IMR-90 (cell line): Measurements from ENCODE around the gene AMOTL1.

Experiments used
- BHLHE40 ChIP-seq: fragments of 150-350 bp; IDR thresholded peaks from 2 replicates; pipeline ENCODE4 v1.6.1; 2016; ENCODE audit warnings: mild to moderate bottlenecking, low read depth, low read length
- CEBPB ChIP-seq: IDR thresholded peaks from 2 replicates; pipeline ENCODE4 v1.6.1; 2012; ENCODE audit warnings: low read depth, low read length, improper control_type of control experiment
- MXI1 ChIP-seq: IDR thresholded peaks from 2 replicates; pipeline ENCODE4 v1.6.1; 2012; ENCODE audit warnings: low read depth, mild to moderate bottlenecking, low read length, moderate library complexity, borderline replicate concordance
- POLR2A ChIP-seq: IDR thresholded peaks from 2 replicates; pipeline ENCODE4 v1.6.1; 2012; ENCODE audit warnings: mild to moderate bottlenecking, low read depth, low read length
- RAD21 ChIP-seq: IDR thresholded peaks from 2 replicates; pipeline ENCODE4 v1.6.1; 2012; ENCODE audit warnings: low read length, improper control_type of control experiment
- USF2 ChIP-seq: fragments of 150-350 bp; IDR thresholded peaks from 2 replicates; pipeline ENCODE4 v1.6.1; 2017; ENCODE audit warnings: mild to moderate bottlenecking, antibody characterized with exemption, low read length, low read depth
- TF ChIP-seq, protein P1 (sequence below): conservative IDR thresholded peaks from 2 replicates; pipeline ENCODE4 v1.5.1; 2012; ENCODE audit warnings: mild to moderate bottlenecking, low read depth, low read length, improper control_type of control experiment

- TF ChIP-seq, protein P1, sequence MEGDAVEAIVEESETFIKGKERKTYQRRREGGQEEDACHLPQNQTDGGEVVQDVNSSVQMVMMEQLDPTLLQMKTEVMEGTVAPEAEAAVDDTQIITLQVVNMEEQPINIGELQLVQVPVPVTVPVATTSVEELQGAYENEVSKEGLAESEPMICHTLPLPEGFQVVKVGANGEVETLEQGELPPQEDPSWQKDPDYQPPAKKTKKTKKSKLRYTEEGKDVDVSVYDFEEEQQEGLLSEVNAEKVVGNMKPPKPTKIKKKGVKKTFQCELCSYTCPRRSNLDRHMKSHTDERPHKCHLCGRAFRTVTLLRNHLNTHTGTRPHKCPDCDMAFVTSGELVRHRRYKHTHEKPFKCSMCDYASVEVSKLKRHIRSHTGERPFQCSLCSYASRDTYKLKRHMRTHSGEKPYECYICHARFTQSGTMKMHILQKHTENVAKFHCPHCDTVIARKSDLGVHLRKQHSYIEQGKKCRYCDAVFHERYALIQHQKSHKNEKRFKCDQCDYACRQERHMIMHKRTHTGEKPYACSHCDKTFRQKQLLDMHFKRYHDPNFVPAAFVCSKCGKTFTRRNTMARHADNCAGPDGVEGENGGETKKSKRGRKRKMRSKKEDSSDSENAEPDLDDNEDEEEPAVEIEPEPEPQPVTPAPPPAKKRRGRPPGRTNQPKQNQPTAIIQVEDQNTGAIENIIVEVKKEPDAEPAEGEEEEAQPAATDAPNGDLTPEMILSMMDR: no peak
- TF ChIP-seq USF2 (no peak), POLR2A (no peak), BHLHE40 (no peak), MXI1 (no peak), RAD21 (no peak), CEBPB (no peak)
These were observed 27.5 kb downstream of the AMOTL1 start for GRCh38 chr11:94795476-94796189.
